ENCODE data around the gene CELSR1. TPM values are rescaled to one million over a fixed set of nuclear protein-coding genes. Genes with fewer than 3 reads are reported as not detected.

Gene CELSR1
- total and polyA plus RNA-seq, 8 donors, result 0.75 to 3.2 (median 1.2) TPM

DNA sequence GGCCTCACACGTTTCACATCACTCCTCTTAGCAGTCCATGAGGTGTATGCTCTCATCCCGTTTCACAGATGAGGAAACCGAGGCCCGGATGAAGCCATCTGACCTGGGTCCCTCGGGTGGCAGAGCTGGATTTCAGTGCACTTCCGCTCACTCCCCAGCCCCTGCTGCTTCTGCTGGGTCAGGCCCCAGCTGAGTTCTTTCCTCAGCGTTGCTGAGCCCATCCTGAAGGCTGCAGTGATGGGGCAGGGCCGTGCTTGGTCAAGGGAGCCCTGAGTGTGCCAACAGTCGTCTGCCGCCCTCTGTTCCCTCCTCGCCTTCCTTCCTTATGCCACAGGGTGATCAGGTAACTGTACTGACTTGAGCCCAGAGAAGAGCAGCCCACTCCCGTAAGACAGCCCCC lies 189.8 kb downstream of the CELSR1 start:
- WGBS, 2 donors, result 83 to 88% methylated on average over 12 of the region's 12 CpGs
- FAIRE-seq, result no peak
- H3K36me3 ChIP-seq, result peaks cover 0 to 50% (median 32%) of the 10 kb centered on the region in 3 donors
- peaks cover 17 to 38% (median 36%) of the 10 kb centered on the region in 3 donors for H3K4me1 ChIP-seq
- H3K4me3 ChIP-seq, result no peak overlapping the region
- H3K27ac ChIP-seq, result peak overlapping the region in 2 of 4 donors; percentile 42 to 72
- TF ChIP-seq, protein P1, sequence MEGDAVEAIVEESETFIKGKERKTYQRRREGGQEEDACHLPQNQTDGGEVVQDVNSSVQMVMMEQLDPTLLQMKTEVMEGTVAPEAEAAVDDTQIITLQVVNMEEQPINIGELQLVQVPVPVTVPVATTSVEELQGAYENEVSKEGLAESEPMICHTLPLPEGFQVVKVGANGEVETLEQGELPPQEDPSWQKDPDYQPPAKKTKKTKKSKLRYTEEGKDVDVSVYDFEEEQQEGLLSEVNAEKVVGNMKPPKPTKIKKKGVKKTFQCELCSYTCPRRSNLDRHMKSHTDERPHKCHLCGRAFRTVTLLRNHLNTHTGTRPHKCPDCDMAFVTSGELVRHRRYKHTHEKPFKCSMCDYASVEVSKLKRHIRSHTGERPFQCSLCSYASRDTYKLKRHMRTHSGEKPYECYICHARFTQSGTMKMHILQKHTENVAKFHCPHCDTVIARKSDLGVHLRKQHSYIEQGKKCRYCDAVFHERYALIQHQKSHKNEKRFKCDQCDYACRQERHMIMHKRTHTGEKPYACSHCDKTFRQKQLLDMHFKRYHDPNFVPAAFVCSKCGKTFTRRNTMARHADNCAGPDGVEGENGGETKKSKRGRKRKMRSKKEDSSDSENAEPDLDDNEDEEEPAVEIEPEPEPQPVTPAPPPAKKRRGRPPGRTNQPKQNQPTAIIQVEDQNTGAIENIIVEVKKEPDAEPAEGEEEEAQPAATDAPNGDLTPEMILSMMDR (IDR thresholded peaks at IDR 0.05), result no peak
- no peaks in the 10 kb centered on the region for H3K27me3 ChIP-seq
- intact Hi-C loops (cut with DNase I), result no loop called here
- ATAC-seq, result no peak
- peak in 2 of 6 donors; percentile 44 to 55 for DNase-seq
- H3K9me3 ChIP-seq, result no peaks in the 10 kb centered on the region

DNA sequence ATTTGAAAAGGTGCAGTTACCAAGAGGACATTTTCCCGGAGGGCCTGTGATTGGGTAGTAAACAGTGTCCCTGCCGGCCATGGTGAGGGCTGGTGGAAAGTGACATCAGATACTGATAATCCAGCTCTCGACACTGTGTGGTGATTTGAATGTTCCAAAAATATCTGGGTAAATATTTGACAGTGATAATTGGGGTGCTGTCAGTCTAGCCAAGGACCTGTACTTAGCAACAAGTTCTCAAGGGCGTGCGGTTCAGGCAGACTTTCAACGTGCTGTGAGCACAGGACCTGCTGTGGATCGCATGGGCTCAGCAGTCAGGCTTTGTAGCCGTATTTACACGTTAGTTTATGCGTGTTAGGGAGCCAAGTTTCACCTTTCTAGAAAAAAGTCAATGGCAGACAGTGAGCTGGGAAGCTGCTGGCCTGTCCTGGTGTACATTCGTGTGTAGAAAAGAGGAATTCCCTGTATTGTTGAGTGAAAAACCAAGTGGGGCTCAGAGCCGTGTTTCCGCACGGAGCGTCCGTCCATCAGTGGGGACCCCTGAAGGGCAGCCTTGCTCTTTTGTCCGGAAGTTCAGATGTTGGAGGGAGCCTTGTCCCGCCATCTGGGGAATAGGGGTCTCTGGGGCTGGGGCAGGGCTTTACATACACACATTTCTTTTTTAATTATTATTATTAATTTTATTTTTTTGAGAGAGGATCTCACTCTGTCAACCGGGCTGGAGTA lies 190.6 kb downstream of the CELSR1 start:
- peak; percentile 43 to 72 (median 68) for ATAC-seq
- intact Hi-C loops (cut with DNase I), result no loop called here
- Histone ChIP-seq H3K36me3 (peaks cover 0 to 45% (median 28%) of the 10 kb centered on the region in 3 donors), H3K9me3 (no peaks in the 10 kb centered on the region), H3K27me3 (no peaks in the 10 kb centered on the region), H3K27ac (peak overlapping the region in 3 of 4 donors; percentile 33 to 72 (median 42)), H3K4me3 (no peak overlapping the region), H3K4me1 (peaks cover 17 to 34% (median 33%) of the 10 kb centered on the region in 3 donors)
- WGBS, 2 donors, result 49 to 52% methylated on average over 19 of the region's 19 CpGs
- TF ChIP-seq, protein P1 (IDR thresholded peaks at IDR 0.05), result no peak
- no peak for FAIRE-seq
- peak in 5 of 6 donors; percentile 47 to 68 (median 57) for DNase-seq

DNA sequence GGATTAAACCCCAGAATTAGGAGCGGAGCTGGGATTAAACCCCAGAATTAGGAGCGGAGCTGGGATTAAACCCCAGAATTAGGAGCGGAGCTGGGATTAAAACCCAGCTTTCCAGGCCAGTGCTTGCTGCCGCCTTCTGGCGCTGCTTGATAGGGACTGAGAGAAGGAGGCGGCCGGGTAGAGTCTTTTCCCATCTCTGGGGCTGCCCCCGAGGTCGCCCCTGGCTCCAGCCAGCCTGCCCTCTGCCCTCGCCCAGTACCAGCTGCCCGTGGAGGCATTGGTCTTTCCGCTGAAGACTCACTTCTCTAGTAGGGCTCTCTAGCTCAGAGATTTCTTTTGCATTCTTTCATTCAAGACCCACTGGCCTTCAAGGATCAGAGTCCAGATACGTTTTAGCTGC lies 196.7 kb downstream of the CELSR1 start:
- TF ChIP-seq, protein P1 (IDR thresholded peaks at IDR 0.05), result no peak
- WGBS, 2 donors, result 79 to 83% methylated on average over 12 to 13 of the region's 13 CpGs
- Histone ChIP-seq H3K4me1 (peaks cover 0 to 11% (median 5%) of the 10 kb centered on the region in 3 donors), H3K27ac (no peak overlapping the region), H3K36me3 (peaks cover 3 to 44% (median 19%) of the 10 kb centered on the region in 3 donors), H3K27me3 (no peaks in the 10 kb centered on the region), H3K9me3 (no peaks in the 10 kb centered on the region), H3K4me3 (no peak overlapping the region)
- DNase-seq (peak in 2 of 6 donors; percentile 6 to 31), FAIRE-seq (no peak), ATAC-seq (no peak)
- intact Hi-C loops (cut with DNase I), result no loop called here

DNA sequence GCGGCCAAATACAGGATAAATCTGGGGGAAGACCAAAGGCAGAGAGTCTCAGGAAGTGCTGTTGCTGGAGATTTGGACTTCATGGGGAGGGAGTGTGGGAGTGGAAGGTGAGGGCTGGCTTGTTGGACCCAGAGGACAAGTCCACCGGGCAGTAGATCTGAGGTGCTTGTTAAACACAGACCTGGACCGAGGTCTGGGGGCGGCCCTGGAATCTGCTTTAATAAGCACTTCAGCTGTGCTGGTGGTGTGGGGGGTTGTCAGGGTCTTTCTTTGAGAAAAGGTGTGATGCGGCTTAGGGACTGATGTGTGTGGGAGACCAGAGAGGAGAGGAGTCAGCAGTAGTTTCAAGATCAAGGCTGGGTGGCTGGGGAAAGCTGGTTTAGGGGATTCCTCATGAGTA lies 197.5 kb downstream of the CELSR1 start:
- Histone ChIP-seq H3K9me3 (no peaks in the 10 kb centered on the region), H3K4me1 (peaks cover 0 to 11% (median 5%) of the 10 kb centered on the region in 3 donors), H3K4me3 (no peak overlapping the region), H3K36me3 (peaks cover 3 to 36% (median 19%) of the 10 kb centered on the region in 3 donors), H3K27me3 (no peaks in the 10 kb centered on the region), H3K27ac (no peak overlapping the region)
- DNase-seq, result peak in 3 of 6 donors; percentile 9 to 30 (median 15)
- FAIRE-seq, result no peak
- WGBS, 2 donors, result 83 to 94% methylated on average over 5 of the region's 5 CpGs
- TF ChIP-seq, protein P1 (IDR thresholded peaks at IDR 0.05), result no peak
- no peak for ATAC-seq
- intact Hi-C loops (cut with DNase I), result loop anchor here in 1 of 3 donors (10.0 kb wide), 1 partner anchor 325 kb away; no protein-coding TSS in a partner anchor

DNA sequence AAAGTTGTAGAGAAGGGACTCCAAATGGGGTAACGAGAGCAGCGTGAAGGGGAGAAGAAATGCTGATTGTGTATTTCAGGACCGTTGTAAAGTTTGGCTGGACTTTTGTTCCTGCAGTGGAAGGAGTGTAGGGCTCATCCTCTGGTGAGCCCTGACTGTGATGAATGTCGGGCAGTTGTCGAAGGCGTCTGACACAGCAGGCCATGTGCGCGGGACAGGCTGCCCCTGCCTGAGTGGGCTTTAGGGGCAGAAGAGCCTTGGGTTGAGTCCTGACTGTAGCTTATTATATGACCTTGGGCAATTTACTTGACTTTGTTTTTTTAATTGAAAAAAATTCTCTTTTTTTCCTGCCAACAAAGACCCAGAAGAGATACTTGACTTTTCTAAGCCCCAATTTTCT lies 198.8 kb downstream of the CELSR1 start:
- TF ChIP-seq, protein P1 (IDR thresholded peaks at IDR 0.05), result no peak
- FAIRE-seq (no peak), ATAC-seq (no peak), DNase-seq (peak in 2 of 6 donors; percentile 4 to 23)
- no peak overlapping the region for H3K4me3 ChIP-seq
- H3K9me3 ChIP-seq, result no peaks in the 10 kb centered on the region
- H3K27me3 ChIP-seq, result no peaks in the 10 kb centered on the region
- H3K27ac ChIP-seq, result no peak overlapping the region
- peaks cover 0 to 11% (median 5%) of the 10 kb centered on the region in 3 donors for H3K4me1 ChIP-seq
- intact Hi-C loops (cut with DNase I), result loop anchor here in 1 of 3 donors (10.0 kb wide), 1 partner anchor 324 kb away; no protein-coding TSS in a partner anchor
- WGBS, 2 donors, result 82 to 88% methylated on average over 8 of the region's 8 CpGs
- peaks cover 3 to 25% (median 19%) of the 10 kb centered on the region in 3 donors for H3K36me3 ChIP-seq

Measured in pancreas (tissue), 10 donors.